ENCODE results near the gene REXO4. TPM values are rescaled to one million over a fixed set of nuclear protein-coding genes. Genes with fewer than 3 reads are reported as not detected.
A peak's percentile ranks its signal among the peaks of the same experiment; 100 is the strongest.

The REXO4 gene
- total RNA-seq, 1 donor from 2014 or later, result 22.5 TPM

DNA sequence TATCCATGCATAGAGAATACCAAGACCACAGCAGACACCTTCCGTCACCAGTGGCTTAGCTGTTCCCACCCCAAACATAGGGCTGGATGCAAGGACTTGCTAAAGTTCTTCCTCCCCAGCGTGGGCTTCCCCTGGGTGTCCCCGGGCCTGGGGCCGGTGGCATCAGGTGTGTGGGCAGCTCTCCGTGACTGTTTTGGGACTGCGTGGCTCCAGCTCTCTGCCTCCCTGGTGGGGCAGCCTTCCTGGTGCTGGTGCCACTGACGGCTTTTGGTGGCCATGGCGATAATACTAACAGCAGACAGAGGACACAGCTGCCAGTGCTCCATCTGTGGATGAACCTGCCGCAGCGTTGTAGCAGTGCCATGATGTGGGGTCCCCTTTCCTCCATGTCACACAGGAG lies 46.8 kb upstream of the REXO4 start:
- FAIRE-seq (no peak), DNase-seq (ENCODE audit: low read depth) (no peak)
- Histone ChIP-seq H3K9me3 (ENCODE audit: insufficient read depth, low read depth, low read length) (no peaks in the 10 kb centered on the region), H3K4me2 (ENCODE audit: low read length) (no peak overlapping the region), H3K4me3 (ENCODE audit: insufficient read depth, low read depth, low read length) (no peak overlapping the region), H3K79me2 (ENCODE audit: insufficient read depth, low read length) (no peaks in the 10 kb centered on the region), H2AFZ (ENCODE audit: low read depth, low read length) (no peak overlapping the region), H3K36me3 (ENCODE audit: insufficient read depth, low read length) (no peaks in the 10 kb centered on the region), H3K27ac (ENCODE audit: low read depth, low read length) (no peak overlapping the region), H3K4me1 (ENCODE audit: insufficient read depth, low read length) (no peaks in the 10 kb centered on the region), H3K9ac (ENCODE audit: low read length) (no peak overlapping the region), H3K27me3 (ENCODE audit: insufficient read depth, low read length) (no peaks in the 10 kb centered on the region), H4K20me1 (ENCODE audit: insufficient read depth, low read length) (peaks cover 36% of the 10 kb centered on the region)
- peak overlapping the region; percentile 45 for H3K4me3 Mint-ChIP-seq (ENCODE audit: unreplicated experiment)
- TF ChIP-seq, protein P1, sequence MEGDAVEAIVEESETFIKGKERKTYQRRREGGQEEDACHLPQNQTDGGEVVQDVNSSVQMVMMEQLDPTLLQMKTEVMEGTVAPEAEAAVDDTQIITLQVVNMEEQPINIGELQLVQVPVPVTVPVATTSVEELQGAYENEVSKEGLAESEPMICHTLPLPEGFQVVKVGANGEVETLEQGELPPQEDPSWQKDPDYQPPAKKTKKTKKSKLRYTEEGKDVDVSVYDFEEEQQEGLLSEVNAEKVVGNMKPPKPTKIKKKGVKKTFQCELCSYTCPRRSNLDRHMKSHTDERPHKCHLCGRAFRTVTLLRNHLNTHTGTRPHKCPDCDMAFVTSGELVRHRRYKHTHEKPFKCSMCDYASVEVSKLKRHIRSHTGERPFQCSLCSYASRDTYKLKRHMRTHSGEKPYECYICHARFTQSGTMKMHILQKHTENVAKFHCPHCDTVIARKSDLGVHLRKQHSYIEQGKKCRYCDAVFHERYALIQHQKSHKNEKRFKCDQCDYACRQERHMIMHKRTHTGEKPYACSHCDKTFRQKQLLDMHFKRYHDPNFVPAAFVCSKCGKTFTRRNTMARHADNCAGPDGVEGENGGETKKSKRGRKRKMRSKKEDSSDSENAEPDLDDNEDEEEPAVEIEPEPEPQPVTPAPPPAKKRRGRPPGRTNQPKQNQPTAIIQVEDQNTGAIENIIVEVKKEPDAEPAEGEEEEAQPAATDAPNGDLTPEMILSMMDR (IDR thresholded peaks at IDR 0.05; ENCODE audit: insufficient read depth, low read depth, low read length), result no peak
- TF ChIP-seq EZH2 (IDR thresholded peaks at IDR 0.05; ENCODE audit: insufficient read depth, low read length), result no peak
- H3K27ac Mint-ChIP-seq (ENCODE audit: unreplicated experiment), result no peak overlapping the region
- H3K4me1 Mint-ChIP-seq (ENCODE audit: low read depth, unreplicated experiment), result no peaks in the 10 kb centered on the region
- H3K36me3 Mint-ChIP-seq (ENCODE audit: low read depth, unreplicated experiment), result peaks cover 4% of the 10 kb centered on the region
- H3K27me3 Mint-ChIP-seq (ENCODE audit: low read depth, unreplicated experiment), result no peaks in the 10 kb centered on the region
- H3K9me3 Mint-ChIP-seq (ENCODE audit: unreplicated experiment), result no peaks in the 10 kb centered on the region

- Histone ChIP-seq H3K36me3 (ENCODE audit: insufficient read depth, low read length) (no peaks in the 10 kb centered on the region), H4K20me1 (ENCODE audit: insufficient read depth, low read length) (peaks cover 36% of the 10 kb centered on the region), H3K4me2 (ENCODE audit: low read length) (no peak overlapping the region), H3K4me1 (ENCODE audit: insufficient read depth, low read length) (peaks cover 4% of the 10 kb centered on the region), H2AFZ (ENCODE audit: low read depth, low read length) (no peak overlapping the region), H3K79me2 (ENCODE audit: insufficient read depth, low read length) (no peaks in the 10 kb centered on the region), H3K9ac (ENCODE audit: low read length) (no peak overlapping the region), H3K4me3 (ENCODE audit: insufficient read depth, low read depth, low read length) (no peak overlapping the region), H3K27ac (ENCODE audit: low read depth, low read length) (no peak overlapping the region), H3K27me3 (ENCODE audit: insufficient read depth, low read length) (no peaks in the 10 kb centered on the region), H3K9me3 (ENCODE audit: insufficient read depth, low read depth, low read length) (no peaks in the 10 kb centered on the region)
- peaks cover 4% of the 10 kb centered on the region for H3K36me3 Mint-ChIP-seq (ENCODE audit: low read depth, unreplicated experiment)
- FAIRE-seq (no peak), DNase-seq (ENCODE audit: low read depth) (no peak)
- H3K4me1 Mint-ChIP-seq (ENCODE audit: low read depth, unreplicated experiment), result no peaks in the 10 kb centered on the region
- no peaks in the 10 kb centered on the region for H3K9me3 Mint-ChIP-seq (ENCODE audit: unreplicated experiment)
- H3K27me3 Mint-ChIP-seq (ENCODE audit: low read depth, unreplicated experiment), result no peaks in the 10 kb centered on the region
- H3K27ac Mint-ChIP-seq (ENCODE audit: unreplicated experiment), result no peak overlapping the region
- H3K4me3 Mint-ChIP-seq (ENCODE audit: unreplicated experiment), result no peak overlapping the region
- TF ChIP-seq, protein P1 (IDR thresholded peaks at IDR 0.05; ENCODE audit: insufficient read depth, low read depth, low read length), result no peak
- no peak for TF ChIP-seq EZH2 (IDR thresholded peaks at IDR 0.05; ENCODE audit: insufficient read depth, low read length)
These were observed 46.2 kb upstream of the REXO4 start for GRCh38 chr9:133463864-133464615.

DNA sequence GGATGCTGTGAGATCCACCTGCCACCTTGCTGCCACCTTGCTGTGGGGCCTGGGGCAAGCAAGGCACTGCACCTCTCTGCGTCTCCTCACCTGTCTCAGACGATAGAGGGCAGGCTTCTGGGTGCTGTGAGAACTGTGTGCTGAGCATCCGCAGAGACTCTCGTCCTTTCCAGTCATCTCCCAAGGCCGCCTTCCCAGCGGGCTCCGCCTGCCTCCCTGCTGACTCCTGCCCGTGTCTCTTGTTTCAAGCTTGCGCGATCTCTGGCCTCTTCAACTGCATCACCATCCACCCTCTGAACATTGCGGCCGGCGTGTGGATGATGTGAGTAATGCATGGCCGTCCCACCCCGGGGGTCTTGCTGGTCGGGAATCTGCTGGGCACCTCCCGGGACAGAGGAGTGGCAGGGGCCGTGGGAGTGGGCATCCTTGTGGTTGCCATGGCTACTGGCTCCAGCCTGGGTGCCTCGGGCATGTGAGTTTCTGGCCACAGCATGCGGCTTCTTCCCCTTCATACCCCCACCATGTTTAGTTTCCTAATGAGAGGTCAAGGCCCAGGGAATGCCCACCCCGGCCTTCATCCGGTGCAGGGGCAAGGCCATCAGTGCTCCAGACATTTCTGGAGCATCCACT lies 45.5 kb upstream of the REXO4 start:
- Histone ChIP-seq H3K79me2 (ENCODE audit: insufficient read depth, low read length) (no peaks in the 10 kb centered on the region), H2AFZ (ENCODE audit: low read depth, low read length) (no peak overlapping the region), H3K4me1 (ENCODE audit: insufficient read depth, low read length) (peaks cover 4% of the 10 kb centered on the region), H3K27ac (ENCODE audit: low read depth, low read length) (no peak overlapping the region), H3K36me3 (ENCODE audit: insufficient read depth, low read length) (no peaks in the 10 kb centered on the region), H3K9me3 (ENCODE audit: insufficient read depth, low read depth, low read length) (no peaks in the 10 kb centered on the region), H3K9ac (ENCODE audit: low read length) (no peak overlapping the region), H3K4me2 (ENCODE audit: low read length) (no peak overlapping the region), H3K27me3 (ENCODE audit: insufficient read depth, low read length) (no peaks in the 10 kb centered on the region), H3K4me3 (ENCODE audit: insufficient read depth, low read depth, low read length) (no peak overlapping the region), H4K20me1 (ENCODE audit: insufficient read depth, low read length) (peaks cover 36% of the 10 kb centered on the region)
- H3K4me1 Mint-ChIP-seq (ENCODE audit: low read depth, unreplicated experiment), result no peaks in the 10 kb centered on the region
- peaks cover 4% of the 10 kb centered on the region for H3K36me3 Mint-ChIP-seq (ENCODE audit: low read depth, unreplicated experiment)
- no peak for TF ChIP-seq EZH2 (IDR thresholded peaks at IDR 0.05; ENCODE audit: insufficient read depth, low read length)
- TF ChIP-seq, protein P1 (IDR thresholded peaks at IDR 0.05; ENCODE audit: insufficient read depth, low read depth, low read length), result no peak
- DNase-seq (ENCODE audit: low read depth) (no peak), FAIRE-seq (no peak)
- H3K9me3 Mint-ChIP-seq (ENCODE audit: unreplicated experiment), result no peaks in the 10 kb centered on the region
- no peaks in the 10 kb centered on the region for H3K27me3 Mint-ChIP-seq (ENCODE audit: low read depth, unreplicated experiment)
- H3K27ac Mint-ChIP-seq (ENCODE audit: unreplicated experiment), result no peak overlapping the region
- no peak overlapping the region for H3K4me3 Mint-ChIP-seq (ENCODE audit: unreplicated experiment)

Data from astrocyte (in vitro differentiated cells and primary cell).